Activated CD8-positive, alpha-beta T cell treated with anti-CD3 and anti-CD28 coated beads, Interleukin-2, amount 10 ng/mL, durations not matched to agents 7 days and 5 days (primary cell): ENCODE measurements around the gene CCNQ. TPM values are rescaled to one million over a fixed set of nuclear protein-coding genes. Genes with fewer than 3 reads are reported as not detected.
A peak's percentile ranks its signal among the peaks of the same experiment; 100 is the strongest.

Experiments used
- ATAC-seq: fragments of 150-1000 bp; cut with Tn5 transposase; one replicate; pipeline ENCODE4 v1.10.0; 2021; ENCODE audit warnings: moderate library complexity
- CTCF ChIA-PET: fragments of 350-600 bp; sonication (Branson Sonifier 250); formaldehyde crosslinking; loops from one replicate; lab custom pipeline; 2021; ENCODE audit warnings: antibody characterized with exemption; lab: Charles Lee
- POLR2A ChIA-PET: fragments of 350-600 bp; sonication (Branson Sonifier 250); formaldehyde crosslinking; loops from one replicate; lab custom pipeline; 2021; ENCODE audit warnings: antibody characterized with exemption; lab: Charles Lee
- DNase-seq: peaks from one replicate; pipeline ENCODE4 v3.0.0-alpha.2; 2020
- H3K27ac Mint-ChIP-seq: one replicate; pipeline ENCODE4 v1.8.0; 2021; ENCODE audit warnings: mild to moderate bottlenecking, mixed read lengths
- H3K27me3 Mint-ChIP-seq: one replicate; pipeline ENCODE4 v1.8.0; 2021; ENCODE audit warnings: low read depth, mixed read lengths
- H3K36me3 Mint-ChIP-seq: one replicate; pipeline ENCODE4 v1.8.0; 2021; ENCODE audit warnings: low read depth, mixed read lengths
- H3K4me1 Mint-ChIP-seq: one replicate; pipeline ENCODE4 v1.8.0; 2021; ENCODE audit warnings: low read depth, mixed read lengths
- H3K4me3 Mint-ChIP-seq: one replicate; pipeline ENCODE4 v1.8.0; 2021; ENCODE audit warnings: mild to moderate bottlenecking, mixed read lengths
- H3K9me3 Mint-ChIP-seq: one replicate; pipeline ENCODE4 v1.8.0; 2022; ENCODE audit warnings: mixed read lengths; ENCODE audit not compliant: insufficient read depth
- total RNA-seq, 2 experiments: library from RNA; stranded (reverse); gene quantifications; one replicate each; pipeline ENCODE4 v1.2.3, GENCODE V29; 2021

CCNQ gene
- total RNA-seq, 2 experiments from 2014 or later: 23.9 to 24.5 TPM

GRCh38 chrX:153599192-153600031 lies 473 bp upstream of the CCNQ start:
- peaks cover 29% of the 10 kb centered on the region for H3K4me1 Mint-ChIP-seq
- H3K4me3 Mint-ChIP-seq: peak overlapping the region; percentile 84
- ATAC-seq (peak; percentile 96), DNase-seq (peak; percentile 88)
- peak overlapping the region; percentile 79 for H3K27ac Mint-ChIP-seq
- no peaks in the 10 kb centered on the region for H3K9me3 Mint-ChIP-seq
- ChIA-PET POLR2A (interaction anchor here (0.7 kb wide), 1 partner anchor 755 kb away, joined by 3 read pairs; no protein-coding TSS in a partner anchor), CTCF (interaction anchor here (1.4 to 3.1 kb wide), 5 partner anchors 10 to 641 kb away, joined by 3 to 11 read pairs (median 6); no protein-coding TSS in a partner anchor)
- H3K36me3 Mint-ChIP-seq: peaks cover 7% of the 10 kb centered on the region
- no peaks in the 10 kb centered on the region for H3K27me3 Mint-ChIP-seq

GRCh38 chrX:153596981-153597750 lies 1.8 kb downstream of the CCNQ start:
- no peak overlapping the region for H3K27ac Mint-ChIP-seq
- ChIA-PET CTCF (no interaction called here), POLR2A (no interaction called here)
- ATAC-seq (no peak), DNase-seq (no peak)
- peak overlapping the region; percentile 84 for H3K4me3 Mint-ChIP-seq
- H3K9me3 Mint-ChIP-seq: no peaks in the 10 kb centered on the region
- H3K27me3 Mint-ChIP-seq: no peaks in the 10 kb centered on the region
- H3K36me3 Mint-ChIP-seq: peaks cover 18% of the 10 kb centered on the region
- H3K4me1 Mint-ChIP-seq: peaks cover 24% of the 10 kb centered on the region

GRCh38 chrX:153595859-153596857 lies 2.8 kb downstream of the CCNQ start:
- peaks cover 24% of the 10 kb centered on the region for H3K4me1 Mint-ChIP-seq
- H3K27ac Mint-ChIP-seq: no peak overlapping the region
- no peaks in the 10 kb centered on the region for H3K9me3 Mint-ChIP-seq
- peaks cover 21% of the 10 kb centered on the region for H3K36me3 Mint-ChIP-seq
- DNase-seq (no peak), ATAC-seq (no peak)
- ChIA-PET CTCF (no interaction called here), POLR2A (no interaction called here)
- H3K27me3 Mint-ChIP-seq: no peaks in the 10 kb centered on the region
- no peak overlapping the region for H3K4me3 Mint-ChIP-seq

GRCh38 chrX:153595387-153595786 lies 3.6 kb downstream of the CCNQ start:
- CTCF ChIA-PET: no interaction called here
- Mint-ChIP-seq H3K9me3 (no peaks in the 10 kb centered on the region), H3K27ac (no peak overlapping the region)

GRCh38 chrX:153593811-153594500 lies 5.0 kb downstream of the CCNQ start:
- ATAC-seq: no peak
- Mint-ChIP-seq H3K27ac (no peak overlapping the region), H3K4me3 (no peak overlapping the region), H3K27me3 (no peaks in the 10 kb centered on the region), H3K36me3 (peaks cover 21% of the 10 kb centered on the region), H3K4me1 (peaks cover 17% of the 10 kb centered on the region), H3K9me3 (no peaks in the 10 kb centered on the region)
- DNase-seq: no peak
- ChIA-PET POLR2A (no interaction called here), CTCF (no interaction called here)

More at GRCh38 chrX:153595387-153595786, 3.6 kb downstream of the CCNQ start:
- peaks cover 21% of the 10 kb centered on the region for H3K36me3 Mint-ChIP-seq
- peaks cover 23% of the 10 kb centered on the region for H3K4me1 Mint-ChIP-seq
- no peak overlapping the region for H3K4me3 Mint-ChIP-seq
- no peaks in the 10 kb centered on the region for H3K27me3 Mint-ChIP-seq
- DNase-seq (no peak), ATAC-seq (no peak)
- POLR2A ChIA-PET: no interaction called here

- ChIA-PET POLR2A (no interaction called here), CTCF (no interaction called here)
- Mint-ChIP-seq H3K4me3 (no peak overlapping the region), H3K9me3 (no peaks in the 10 kb centered on the region), H3K4me1 (peaks cover 17% of the 10 kb centered on the region), H3K27ac (no peak overlapping the region), H3K27me3 (no peaks in the 10 kb centered on the region), H3K36me3 (peaks cover 24% of the 10 kb centered on the region)
- DNase-seq (no peak), ATAC-seq (no peak)
Measured at GRCh38 chrX:153592966-153593688, 5.8 kb downstream of the CCNQ start.

- Mint-ChIP-seq H3K4me1 (peaks cover 9% of the 10 kb centered on the region), H3K36me3 (peaks cover 25% of the 10 kb centered on the region), H3K9me3 (no peaks in the 10 kb centered on the region), H3K27ac (no peak overlapping the region), H3K27me3 (no peaks in the 10 kb centered on the region), H3K4me3 (no peak overlapping the region)
- no peak for DNase-seq
- ATAC-seq: no peak
- CTCF ChIA-PET: no interaction called here
- POLR2A ChIA-PET: no interaction called here
Measured at GRCh38 chrX:153592091-153592833, 6.7 kb downstream of the CCNQ start.

GRCh38 chrX:153590961-153591956 lies 7.7 kb downstream of the CCNQ start:
- H3K27ac Mint-ChIP-seq: no peak overlapping the region
- no peak for DNase-seq
- ATAC-seq: no peak
- no peak overlapping the region for H3K4me3 Mint-ChIP-seq
- no peaks in the 10 kb centered on the region for H3K27me3 Mint-ChIP-seq
- H3K9me3 Mint-ChIP-seq: no peaks in the 10 kb centered on the region
- peaks cover under 1% of the 10 kb centered on the region for H3K4me1 Mint-ChIP-seq
- POLR2A ChIA-PET: no interaction called here
- peaks cover 28% of the 10 kb centered on the region for H3K36me3 Mint-ChIP-seq
- CTCF ChIA-PET: no interaction called here

GRCh38 chrX:153588782-153589446 lies 10.0 kb downstream of the CCNQ start:
- H3K4me3 Mint-ChIP-seq: no peak overlapping the region
- POLR2A ChIA-PET: no interaction called here
- peaks cover 21% of the 10 kb centered on the region for H3K36me3 Mint-ChIP-seq

More at GRCh38 chrX:153588782-153589446, 10.0 kb downstream of the CCNQ start:
- H3K9me3 Mint-ChIP-seq: no peaks in the 10 kb centered on the region
- CTCF ChIA-PET: no interaction called here
- DNase-seq (no peak), ATAC-seq (no peak)
- H3K27me3 Mint-ChIP-seq: no peaks in the 10 kb centered on the region
- peaks cover 1% of the 10 kb centered on the region for H3K4me1 Mint-ChIP-seq
- H3K27ac Mint-ChIP-seq: no peak overlapping the region
